Gastroesophageal sphincter (tissue), 4 donors: ENCODE results near the gene PSMD3. TPM values are rescaled to one million over a fixed set of nuclear protein-coding genes. Genes with fewer than 3 reads are reported as not detected.

Experiments
- ATAC-seq: fragments of 150-250 bp; one replicate; pipeline ENCODE4 v1.9.1; 2016; ENCODE audit warnings: mild to moderate bottlenecking, moderate library complexity
- H3K27ac ChIP-seq, 4 donors: fragments of 200-600 bp; sonication (generic) in 3 of 4; 1 replicate in 3 of 4; 2 replicates in 1 of 4; pipeline ENCODE4 v1.5.1; 2016 to 2019
- H3K27me3 ChIP-seq: fragments of 200-600 bp; sonication (generic); one replicate; pipeline ENCODE4 v1.5.1; 2019
- H3K36me3 ChIP-seq, 2 donors: fragments of 200-600 bp; sonication (generic); one replicate each; pipeline ENCODE4 v1.5.1; 2019; ENCODE audit warnings: control low read depth in 1 of 2
- H3K4me1 ChIP-seq, 3 donors: fragments of 200-600 bp; sonication (generic); 1 replicate in 2 of 3; 2 replicates in 1 of 3; pipeline ENCODE4 v1.5.1; 2016 to 2019; ENCODE audit warnings: control low read depth in 2 of 3
- H3K4me3 ChIP-seq, 2 donors: fragments of 200-600 bp; sonication (generic); one replicate each; pipeline ENCODE4 v1.5.1; 2019; ENCODE audit warnings: mild to moderate bottlenecking in 1 of 2, moderate library complexity in 1 of 2
- H3K9me3 ChIP-seq, 3 donors: fragments of 200-600 bp; sonication (generic); one replicate each; pipeline ENCODE4 v1.5.1; 2017 to 2019; ENCODE audit warnings: control low read depth in 2 of 3
- EP300 ChIP-seq: sonication (generic); formaldehyde crosslinking; IDR thresholded peaks from one replicate; pipeline ENCODE4 v1.6.1; 2017; ENCODE audit warnings: antibody characterized with exemption, mild to moderate bottlenecking
- POLR2A ChIP-seq, 2 donors: fragments of 450-650 bp; IDR thresholded peaks; one replicate each; pipeline ENCODE4 v1.6.1; 2017; ENCODE audit warnings: antibody characterized with exemption in 2 of 2, mild to moderate bottlenecking in 2 of 2, moderate library complexity in 1 of 2
- POLR2AphosphoS5 ChIP-seq: sonication (generic); formaldehyde crosslinking; IDR thresholded peaks from one replicate; pipeline ENCODE4 v1.6.1; 2017; ENCODE audit warnings: antibody characterized with exemption
- WGBS, 2 donors: methylation state at CpG; one replicate each; pipeline ENCODE4 v1.1.5; 2018; ENCODE audit warnings: low coverage in 1 of 2; 5-methylcytosine and 5-hydroxymethylcytosine counted together
- total RNA-seq, 4 donors: library from RNA; depleted of rRNA; stranded (reverse); fragments of >200 nt; gene quantifications; one replicate each; pipeline ENCODE4 v1.1.0, GENCODE V29; 2016
- TF ChIP-seq, protein P1 (sequence below), 4 experiments: fragments of 200-600 bp in 2 of 4; fragments of 450-650 bp in 2 of 4; sonication (generic) in 1 of 4; IDR thresholded peaks; one replicate each; pipeline ENCODE4 v1.5.1; 2017 to 2019; ENCODE audit warnings: antibody characterized with exemption in 4 of 4, mild to moderate bottlenecking in 2 of 4, moderate library complexity in 2 of 4

The PSMD3 gene
- total RNA-seq, 4 donors from 2014 or later, result 65.1 to 105 (median 78.8) TPM

DNA sequence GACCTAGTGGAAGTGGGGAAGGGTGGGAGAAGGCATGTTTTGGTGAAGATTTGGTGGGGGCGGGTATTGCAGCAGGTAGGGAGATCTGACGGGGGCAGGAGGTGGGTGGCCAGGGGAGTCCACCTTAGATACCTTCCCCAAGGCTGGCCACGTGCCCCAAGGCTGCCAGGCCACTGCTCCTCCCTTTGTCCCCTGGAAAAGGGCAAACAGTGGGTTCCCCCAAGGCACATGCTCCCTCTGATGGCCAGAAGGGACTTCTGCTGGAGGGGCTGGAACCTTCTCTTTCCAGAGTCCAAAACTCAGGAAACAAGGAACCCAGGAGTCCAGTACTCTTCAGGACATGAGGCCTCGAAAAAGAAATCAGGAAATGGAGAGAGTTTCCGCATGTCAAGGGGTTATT is 6.2 kb upstream of the PSMD3 start:
- Histone ChIP-seq H3K4me3 (no peak overlapping the region), H3K27me3 (peaks cover 64% of the 10 kb centered on the region), H3K27ac (no peak overlapping the region), H3K9me3 (no peaks in the 10 kb centered on the region), H3K36me3 (no peaks in the 10 kb centered on the region), H3K4me1 (peaks cover 0 to under 1% (median 0%) of the 10 kb centered on the region in 3 donors)
- WGBS, 2 donors, result 86 to 100% methylated on average over 2 to 4 of the region's 5 CpGs
- no peak for ATAC-seq
- TF ChIP-seq EP300 (no peak), POLR2A (IDR thresholded peaks at IDR 0.05) (no peak), POLR2AphosphoS5 (no peak)
- TF ChIP-seq, protein P1, sequence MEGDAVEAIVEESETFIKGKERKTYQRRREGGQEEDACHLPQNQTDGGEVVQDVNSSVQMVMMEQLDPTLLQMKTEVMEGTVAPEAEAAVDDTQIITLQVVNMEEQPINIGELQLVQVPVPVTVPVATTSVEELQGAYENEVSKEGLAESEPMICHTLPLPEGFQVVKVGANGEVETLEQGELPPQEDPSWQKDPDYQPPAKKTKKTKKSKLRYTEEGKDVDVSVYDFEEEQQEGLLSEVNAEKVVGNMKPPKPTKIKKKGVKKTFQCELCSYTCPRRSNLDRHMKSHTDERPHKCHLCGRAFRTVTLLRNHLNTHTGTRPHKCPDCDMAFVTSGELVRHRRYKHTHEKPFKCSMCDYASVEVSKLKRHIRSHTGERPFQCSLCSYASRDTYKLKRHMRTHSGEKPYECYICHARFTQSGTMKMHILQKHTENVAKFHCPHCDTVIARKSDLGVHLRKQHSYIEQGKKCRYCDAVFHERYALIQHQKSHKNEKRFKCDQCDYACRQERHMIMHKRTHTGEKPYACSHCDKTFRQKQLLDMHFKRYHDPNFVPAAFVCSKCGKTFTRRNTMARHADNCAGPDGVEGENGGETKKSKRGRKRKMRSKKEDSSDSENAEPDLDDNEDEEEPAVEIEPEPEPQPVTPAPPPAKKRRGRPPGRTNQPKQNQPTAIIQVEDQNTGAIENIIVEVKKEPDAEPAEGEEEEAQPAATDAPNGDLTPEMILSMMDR (IDR thresholded peaks at IDR 0.05), result no peak

DNA sequence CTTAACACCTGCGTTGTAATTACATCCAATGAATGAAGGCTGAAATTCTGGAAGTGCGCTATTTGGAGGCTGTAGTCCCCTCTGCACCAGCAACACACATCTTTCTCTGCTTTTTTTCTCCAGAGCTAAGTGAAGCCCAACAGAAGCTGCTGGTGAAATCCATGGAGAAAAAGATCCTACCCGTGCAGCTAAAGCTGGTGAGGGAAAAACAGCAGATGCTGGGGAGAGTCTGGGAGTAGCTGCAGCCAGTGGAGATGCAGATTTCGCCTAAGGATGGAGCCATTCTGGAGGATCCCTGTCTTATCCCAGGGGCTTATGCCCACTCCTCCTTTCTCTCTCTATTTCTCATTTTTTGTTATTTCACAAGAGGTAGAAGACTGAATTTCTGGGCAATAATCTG is 4.8 kb upstream of the PSMD3 start:
- Histone ChIP-seq H3K27ac (no peak overlapping the region), H3K4me3 (no peak overlapping the region), H3K27me3 (peaks cover 50% of the 10 kb centered on the region), H3K4me1 (peaks cover 0 to 8% (median 3%) of the 10 kb centered on the region in 3 donors), H3K36me3 (no peaks in the 10 kb centered on the region), H3K9me3 (no peaks in the 10 kb centered on the region)
- 49 to 51% methylated on average over 3 of the region's 4 CpGs for WGBS, 2 donors
- ATAC-seq, result no peak
- TF ChIP-seq, protein P1 (IDR thresholded peaks at IDR 0.05), result no peak

DNA sequence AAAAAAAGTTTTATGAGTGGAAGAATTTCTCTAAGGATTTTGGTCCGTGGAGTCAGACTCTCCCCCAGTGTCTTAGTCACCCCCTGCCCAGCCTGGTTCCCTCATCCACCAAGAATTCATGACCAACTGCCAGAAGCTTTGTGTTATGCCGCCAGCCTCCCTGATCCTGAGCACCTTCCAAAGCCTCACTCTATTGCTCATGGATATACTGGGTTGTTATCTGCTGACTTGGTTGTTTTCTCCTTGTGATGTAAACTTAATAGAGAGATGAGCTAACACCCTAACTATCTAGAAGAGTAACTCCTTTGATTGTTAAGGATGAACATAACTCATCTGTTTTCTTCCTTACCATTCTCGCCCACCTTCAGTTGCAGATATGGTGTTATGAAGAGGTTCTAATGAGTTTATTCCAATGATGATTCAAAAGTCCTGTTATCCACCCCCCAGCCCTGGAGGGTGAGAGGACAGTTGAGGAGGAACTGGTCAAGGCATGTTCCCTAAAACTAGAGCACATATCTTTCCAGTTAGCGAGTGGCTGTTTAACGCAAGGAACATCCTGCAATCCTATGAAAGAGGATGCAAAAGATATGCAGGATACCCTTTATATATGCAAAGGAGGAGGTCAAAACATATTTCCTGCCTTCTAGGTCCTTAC is 1.5 kb upstream of the PSMD3 start:
- ATAC-seq, result no peak
- Histone ChIP-seq H3K27me3 (peaks cover 24% of the 10 kb centered on the region), H3K4me3 (no peak overlapping the region), H3K4me1 (peaks cover 0 to 34% (median 17%) of the 10 kb centered on the region in 3 donors), H3K9me3 (no peaks in the 10 kb centered on the region), H3K36me3 (peaks cover 0 to 7% of the 10 kb centered on the region in 2 donors), H3K27ac (no peak overlapping the region)
- 47 to 53% methylated on average over 4 to 5 of the region's 5 CpGs for WGBS, 2 donors
- no peak for TF ChIP-seq POLR2A (IDR thresholded peaks at IDR 0.05)
- no peak for TF ChIP-seq POLR2AphosphoS5
- TF ChIP-seq, protein P1 (IDR thresholded peaks at IDR 0.05), result no peak
- TF ChIP-seq EP300, result no peak

DNA sequence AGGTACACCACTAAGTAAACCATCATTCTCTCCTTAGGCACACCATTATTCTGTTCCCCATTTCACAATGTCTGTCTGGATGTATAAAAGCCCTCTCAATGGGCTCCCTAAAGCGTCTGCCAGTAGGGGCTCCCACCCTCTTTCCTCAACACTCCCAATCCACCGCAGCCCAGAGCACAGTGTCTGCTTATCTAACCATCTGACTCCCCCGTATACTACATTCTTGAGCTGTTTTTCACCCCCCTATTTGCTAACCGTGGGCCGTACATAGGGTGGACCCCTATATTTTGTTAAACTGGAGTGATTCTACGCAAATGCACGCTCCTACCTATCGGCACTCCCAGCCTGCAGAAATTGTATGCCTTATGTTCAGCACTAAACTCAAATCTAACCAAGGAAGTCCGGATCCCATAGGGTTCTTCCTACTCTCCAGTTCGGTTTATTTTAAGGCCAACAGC is 685 bp upstream of the PSMD3 start:
- peak overlapping the region; percentile 49 to 67 for H3K4me3 ChIP-seq
- peaks cover 18% of the 10 kb centered on the region for H3K27me3 ChIP-seq
- WGBS, 2 donors, result 0 to 1% methylated on average over 10 of the region's 10 CpGs
- TF ChIP-seq, protein P1 (IDR thresholded peaks at IDR 0.05), result no peak
- no peak for TF ChIP-seq POLR2AphosphoS5
- no peak for TF ChIP-seq EP300
- H3K4me1 ChIP-seq, result peaks cover 0 to 38% (median 17%) of the 10 kb centered on the region in 3 donors
- H3K36me3 ChIP-seq, result peaks cover 0 to 14% of the 10 kb centered on the region in 2 donors
- ATAC-seq, result peak; percentile 22
- H3K9me3 ChIP-seq, result no peaks in the 10 kb centered on the region
- peak overlapping the region; percentile 66 to 98 (median 94) for H3K27ac ChIP-seq

DNA sequence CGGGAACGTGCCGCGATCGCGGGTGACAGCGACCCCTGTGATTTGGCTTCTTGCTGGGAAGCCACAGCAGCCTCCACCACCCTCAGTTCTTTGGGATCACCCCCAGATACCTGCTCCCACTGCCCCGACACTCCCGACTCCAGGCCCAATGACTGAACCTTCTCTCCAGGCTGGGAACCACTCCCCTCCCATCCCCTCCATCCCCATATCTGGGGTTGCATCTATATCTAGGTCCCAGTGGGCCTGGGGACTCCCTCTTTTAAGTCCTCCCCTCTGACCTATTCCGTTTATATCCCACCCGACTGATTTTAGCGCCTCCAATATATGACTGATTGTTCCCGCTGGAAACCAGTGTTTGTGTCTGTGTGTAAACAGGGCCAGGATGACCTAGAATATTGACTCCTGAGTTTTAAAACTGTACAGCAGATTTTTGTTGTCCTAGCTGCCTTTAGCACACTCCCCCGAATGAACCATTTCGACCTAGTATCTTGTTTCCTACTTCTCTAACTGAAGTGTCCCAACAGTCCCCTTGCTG is 667 bp downstream of the PSMD3 start:
- WGBS, 2 donors, result 0 to 2% methylated on average over 6 to 9 of the region's 15 CpGs
- no peak for TF ChIP-seq POLR2AphosphoS5
- TF ChIP-seq, protein P1 (IDR thresholded peaks at IDR 0.05), result no peak
- ATAC-seq, result no peak
- H3K27me3 ChIP-seq, result peaks cover 14% of the 10 kb centered on the region
- peak overlapping the region; percentile 89 to 98 (median 94) for H3K27ac ChIP-seq
- H3K9me3 ChIP-seq, result no peaks in the 10 kb centered on the region
- peaks cover 0 to 38% (median 17%) of the 10 kb centered on the region in 3 donors for H3K4me1 ChIP-seq
- H3K36me3 ChIP-seq, result peaks cover 0 to 28% of the 10 kb centered on the region in 2 donors
- H3K4me3 ChIP-seq, result peak overlapping the region; percentile 67 to 97
